ENCODE data around the gene ATOSB.
A peak's percentile ranks its signal among the peaks of the same experiment; 100 is the strongest.

The ATOSB gene

GRCh38 chr9:35102769-35103659 lies 12.6 kb downstream of the ATOSB start, which contains the start of gene STOML2 (continued):
- peak; percentile 86 for TF ChIP-seq ELK4 (IDR thresholded peaks at IDR 0.05; ENCODE audit: borderline replicate concordance, low read depth, low read length)
- TF ChIP-seq ZNF670 (tag by site-specific recombination; IDR thresholded peaks at IDR 0.05; ENCODE audit: low read depth) = no peak
- no peak for TF ChIP-seq ZNF473 (tag by site-specific recombination; IDR thresholded peaks at IDR 0.05)
- TF ChIP-seq PRDM10 (tag by site-specific recombination; IDR thresholded peaks at IDR 0.05) = peak; percentile 88
- TF ChIP-seq ZNF23 (tag by site-specific recombination; IDR thresholded peaks at IDR 0.05; ENCODE audit: borderline replicate concordance) = no peak
- TF ChIP-seq ZNF692 (tag by site-specific recombination; IDR thresholded peaks at IDR 0.05) = peak; percentile 71
- no peak for TF ChIP-seq HOXA7 (CRISPR knock-in tag; IDR thresholded peaks at IDR 0.05; ENCODE audit: borderline replicate concordance)
- no peak for TF ChIP-seq ZNF426 (tag by site-specific recombination; IDR thresholded peaks at IDR 0.05)
- TF ChIP-seq ZNF416 (tag by site-specific recombination; IDR thresholded peaks at IDR 0.05) = no peak
- TF ChIP-seq ZBTB1 (tag by site-specific recombination; IDR thresholded peaks at IDR 0.05) = no peak
- no peak for TF ChIP-seq ZNF184 (tag by site-specific recombination; IDR thresholded peaks at IDR 0.05)
- TF ChIP-seq ZNF280C (tag by site-specific recombination; IDR thresholded peaks at IDR 0.05) = no peak
- no peak for TF ChIP-seq SETDB1 (IDR thresholded peaks at IDR 0.05; ENCODE audit: insufficient read length, low read length)
- peak; percentile 80 for TF ChIP-seq ZBTB17 (tag by site-specific recombination; IDR thresholded peaks at IDR 0.05)
- TF ChIP-seq ZNF548 (tag by site-specific recombination; IDR thresholded peaks at IDR 0.05) = no peak
- no peak for TF ChIP-seq ZNF280D (tag by site-specific recombination; IDR thresholded peaks at IDR 0.05)
- TF ChIP-seq ZNF580 (tag by site-specific recombination; IDR thresholded peaks at IDR 0.05) = peak; percentile 76
- TF ChIP-seq ZNF146 (tag by site-specific recombination; IDR thresholded peaks at IDR 0.05) = 0 out of 2 replicates have a peak, but pooled peaks have one; percentile 5
- no peak for TF ChIP-seq ZFP37 (tag by site-specific recombination; IDR thresholded peaks at IDR 0.05)
- TF ChIP-seq ZNF292 (tag by site-specific recombination; IDR thresholded peaks at IDR 0.05; ENCODE audit: borderline replicate concordance, low read depth) = no peak
- no peak for TF ChIP-seq ZSCAN16 (tag by site-specific recombination; IDR thresholded peaks at IDR 0.05)
- TF ChIP-seq GLIS2 (tag by site-specific recombination; IDR thresholded peaks at IDR 0.05) = no peak
- TF ChIP-seq EGR2 (tag by site-specific recombination; IDR thresholded peaks at IDR 0.05; ENCODE audit: low read depth) = peak; percentile 6; the same call in 1 of the 2 replicates
- TF ChIP-seq SCRT2 (tag by site-specific recombination; IDR thresholded peaks at IDR 0.05) = no peak
- no peak for TF ChIP-seq ZNF311 (tag by site-specific recombination; IDR thresholded peaks at IDR 0.05; ENCODE audit: borderline replicate concordance)
- no peak for TF ChIP-seq ZNF350 (tag by site-specific recombination; IDR thresholded peaks at IDR 0.05)
- TF ChIP-seq ZNF791 (tag by site-specific recombination; IDR thresholded peaks at IDR 0.05) = no peak
- no peak for TF ChIP-seq ZNF19 (tag by site-specific recombination; IDR thresholded peaks at IDR 0.05; ENCODE audit: low read depth)
